Vagina (tissue), 2 donors: ENCODE results near the gene RPS26.

Source experiments
- POLR2AphosphoS5 ChIP-seq, 2 donors: sonication (generic); formaldehyde crosslinking; IDR thresholded peaks; one replicate each; pipeline ENCODE4 v1.9.0; 2017; ENCODE audit warnings: antibody characterized with exemption in 2 of 2, mild to moderate bottlenecking in 2 of 2, low read depth in 1 of 2; ENCODE audit not compliant: insufficient read depth in 1 of 2
- TF ChIP-seq, protein P1 (sequence below), 3 experiments: fragments of 450-650 bp in 2 of 3; fragments of 200-600 bp in 1 of 3; sonication (generic) in 1 of 3; IDR thresholded peaks; one replicate each; pipeline ENCODE4 v1.5.1; 2017 to 2019; ENCODE audit warnings: antibody characterized with exemption in 3 of 3, mild to moderate bottlenecking in 2 of 3, moderate library complexity in 2 of 3

GRCh38 chr12:56080556-56081138 is 38.9 kb downstream of the RPS26 start:
- TF ChIP-seq, protein P1, sequence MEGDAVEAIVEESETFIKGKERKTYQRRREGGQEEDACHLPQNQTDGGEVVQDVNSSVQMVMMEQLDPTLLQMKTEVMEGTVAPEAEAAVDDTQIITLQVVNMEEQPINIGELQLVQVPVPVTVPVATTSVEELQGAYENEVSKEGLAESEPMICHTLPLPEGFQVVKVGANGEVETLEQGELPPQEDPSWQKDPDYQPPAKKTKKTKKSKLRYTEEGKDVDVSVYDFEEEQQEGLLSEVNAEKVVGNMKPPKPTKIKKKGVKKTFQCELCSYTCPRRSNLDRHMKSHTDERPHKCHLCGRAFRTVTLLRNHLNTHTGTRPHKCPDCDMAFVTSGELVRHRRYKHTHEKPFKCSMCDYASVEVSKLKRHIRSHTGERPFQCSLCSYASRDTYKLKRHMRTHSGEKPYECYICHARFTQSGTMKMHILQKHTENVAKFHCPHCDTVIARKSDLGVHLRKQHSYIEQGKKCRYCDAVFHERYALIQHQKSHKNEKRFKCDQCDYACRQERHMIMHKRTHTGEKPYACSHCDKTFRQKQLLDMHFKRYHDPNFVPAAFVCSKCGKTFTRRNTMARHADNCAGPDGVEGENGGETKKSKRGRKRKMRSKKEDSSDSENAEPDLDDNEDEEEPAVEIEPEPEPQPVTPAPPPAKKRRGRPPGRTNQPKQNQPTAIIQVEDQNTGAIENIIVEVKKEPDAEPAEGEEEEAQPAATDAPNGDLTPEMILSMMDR (IDR thresholded peaks at IDR 0.05), result no peak
- no peak for TF ChIP-seq POLR2AphosphoS5 (IDR thresholded peaks at IDR 0.05; ENCODE audit: insufficient read depth in 1 of 2, low read depth in 1 of 2)
